AG04450 (cell line): Measurements from ENCODE around the gene AK1. TPM values are rescaled to one million over a fixed set of nuclear protein-coding genes. Genes with fewer than 3 reads are reported as not detected.

ENCODE experiments used
- CTCF ChIA-PET: fragments of 300-600, 350-600 bp; formaldehyde crosslinking; extraction: SDS; loops from one replicate; lab custom pipeline; 2022; ENCODE audit warnings: antibody characterized with exemption, inconsistent platforms; lab: Charles Lee
- POLR2A ChIA-PET: fragments of 350-600 bp; formaldehyde crosslinking; extraction: SDS; loops from one replicate; lab custom pipeline; 2021; ENCODE audit warnings: antibody characterized with exemption, inconsistent platforms; lab: Yijun Ruan, JAX
- DNase-seq: peaks from one replicate; pipeline ENCODE4 v3.0.0-alpha.2; 2011; ENCODE audit warnings: low read depth, low spot score
- H3K27ac ChIP-seq: one replicate; pipeline ENCODE4 v1.5.1; 2012; ENCODE audit warnings: low read depth, low read length, control low read depth
- H3K27me3 ChIP-seq: one replicate; pipeline ENCODE4 v1.6.0; 2012; ENCODE audit warnings: low read length; ENCODE audit not compliant: control insufficient read depth, insufficient read depth
- H3K4me3 ChIP-seq: 2 replicates; pipeline ENCODE4 v1.5.1; 2011; ENCODE audit warnings: mild to moderate bottlenecking, low read depth, low read length, control low read depth
- H3K9me3 ChIP-seq: 2 replicates; pipeline ENCODE4 v1.5.1; 2012; ENCODE audit warnings: low read length; ENCODE audit not compliant: control insufficient read depth, insufficient read depth
- polyA plus RNA-seq: library from polyadenylated mRNA; depleted of rRNA; stranded (reverse); fragments of >200 nt; gene quantifications from 2 replicates; pipeline ENCODE4 v1.2.3, GENCODE V29; 2011
- TF ChIP-seq, protein P1 (sequence below): IDR thresholded peaks from 2 replicates; pipeline ENCODE4 v1.5.1; 2011; ENCODE audit warnings: low read depth, low read length, control low read depth, inconsistent platforms

AK1 gene
- polyA plus RNA-seq, 1 experiment = 75.9 TPM

GRCh38 chr9:127880143-127880542 is 2.7 kb upstream of the AK1 start:
- POLR2A ChIA-PET = interaction anchor here (1.3 kb wide), 1 partner anchor 19 kb away, joined by 13 read pairs; the partner anchor contains the start of gene ST6GALNAC6
- H3K27me3 ChIP-seq = no peaks in the 10 kb centered on the region
- no peak for DNase-seq
- H3K4me3 ChIP-seq = no peak overlapping the region
- TF ChIP-seq, protein P1, sequence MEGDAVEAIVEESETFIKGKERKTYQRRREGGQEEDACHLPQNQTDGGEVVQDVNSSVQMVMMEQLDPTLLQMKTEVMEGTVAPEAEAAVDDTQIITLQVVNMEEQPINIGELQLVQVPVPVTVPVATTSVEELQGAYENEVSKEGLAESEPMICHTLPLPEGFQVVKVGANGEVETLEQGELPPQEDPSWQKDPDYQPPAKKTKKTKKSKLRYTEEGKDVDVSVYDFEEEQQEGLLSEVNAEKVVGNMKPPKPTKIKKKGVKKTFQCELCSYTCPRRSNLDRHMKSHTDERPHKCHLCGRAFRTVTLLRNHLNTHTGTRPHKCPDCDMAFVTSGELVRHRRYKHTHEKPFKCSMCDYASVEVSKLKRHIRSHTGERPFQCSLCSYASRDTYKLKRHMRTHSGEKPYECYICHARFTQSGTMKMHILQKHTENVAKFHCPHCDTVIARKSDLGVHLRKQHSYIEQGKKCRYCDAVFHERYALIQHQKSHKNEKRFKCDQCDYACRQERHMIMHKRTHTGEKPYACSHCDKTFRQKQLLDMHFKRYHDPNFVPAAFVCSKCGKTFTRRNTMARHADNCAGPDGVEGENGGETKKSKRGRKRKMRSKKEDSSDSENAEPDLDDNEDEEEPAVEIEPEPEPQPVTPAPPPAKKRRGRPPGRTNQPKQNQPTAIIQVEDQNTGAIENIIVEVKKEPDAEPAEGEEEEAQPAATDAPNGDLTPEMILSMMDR = no peak
- no peak overlapping the region for H3K27ac ChIP-seq
- CTCF ChIA-PET = interaction anchor here (0.7 kb wide), 1 partner anchor 13 kb away, joined by 4 read pairs; no protein-coding TSS in a partner anchor
- H3K9me3 ChIP-seq = no peaks in the 10 kb centered on the region

GRCh38 chr9:127878652-127879390 is 1.3 kb upstream of the AK1 start:
- no peak for DNase-seq
- no peaks in the 10 kb centered on the region for H3K9me3 ChIP-seq
- H3K27me3 ChIP-seq = no peaks in the 10 kb centered on the region
- POLR2A ChIA-PET = interaction anchor here (0.8 kb wide), 1 partner anchor 25 kb away, joined by 3 read pairs; no protein-coding TSS in a partner anchor
- H3K27ac ChIP-seq = no peak overlapping the region
- TF ChIP-seq, protein P1 = no peak
- no peak overlapping the region for H3K4me3 ChIP-seq
- CTCF ChIA-PET = interaction anchor here (0.6 to 1.2 kb wide), 3 partner anchors 9 to 144 kb away, joined by 3 to 4 read pairs (median 3); partner anchors contain the start of gene TOR2A

DNA sequence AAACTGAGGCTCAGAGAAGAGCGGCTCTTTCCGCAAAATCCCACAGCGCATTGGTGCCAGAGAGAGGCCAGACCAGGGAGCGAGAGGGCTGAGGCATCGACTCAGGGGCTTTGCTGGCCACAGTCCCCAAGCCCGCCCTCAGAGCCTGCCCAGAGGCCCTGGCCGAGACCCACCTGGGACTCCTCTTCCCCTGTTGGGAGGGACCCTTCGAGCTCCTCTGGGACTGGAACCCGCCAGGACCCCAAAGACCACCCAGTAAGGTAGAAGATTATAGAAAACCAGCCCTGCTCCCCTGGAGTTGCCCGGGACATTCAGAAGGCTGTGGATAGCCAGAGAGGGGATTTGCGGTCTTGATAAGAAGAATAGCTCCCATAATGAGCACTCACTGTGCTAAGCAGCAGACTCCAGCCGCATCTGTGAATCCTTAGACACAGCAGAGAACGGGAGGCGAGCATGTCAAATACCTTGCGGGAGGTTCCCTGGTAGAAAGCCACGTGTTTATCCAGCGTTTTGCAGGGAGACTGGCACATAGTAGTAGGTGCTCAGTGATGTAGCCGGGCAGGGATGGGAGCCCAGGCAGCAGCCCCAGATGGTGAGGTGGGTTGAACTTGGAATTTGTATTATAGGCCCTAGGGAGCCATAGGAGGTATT is 651 bp upstream of the AK1 start:
- Histone ChIP-seq H3K4me3 (peak overlapping the region; percentile 70), H3K9me3 (no peaks in the 10 kb centered on the region; the same call in 1 of the 2 replicates), H3K27ac (no peak overlapping the region), H3K27me3 (no peaks in the 10 kb centered on the region)
- TF ChIP-seq, protein P1 = no peak
- DNase-seq = no peak
- POLR2A ChIA-PET = interaction anchor here (0.8 kb wide), 1 partner anchor 25 kb away, joined by 3 read pairs; no protein-coding TSS in a partner anchor
- CTCF ChIA-PET = interaction anchor here (0.6 to 1.2 kb wide), 3 partner anchors 9 to 143 kb away, joined by 3 to 4 read pairs (median 3); partner anchors contain the start of gene TOR2A

- peak overlapping the region; percentile 11 for H3K27ac ChIP-seq
- TF ChIP-seq, protein P1 = no peak
- CTCF ChIA-PET = interaction anchor here (1.0 to 1.1 kb wide), 2 partner anchors 44 to 142 kb away, joined by 3 to 4 read pairs; partner anchors contain the start of gene TOR2A
- H3K9me3 ChIP-seq = no peaks in the 10 kb centered on the region; the same call in 1 of the 2 replicates
- H3K27me3 ChIP-seq = no peaks in the 10 kb centered on the region
- POLR2A ChIA-PET = interaction anchor here (0.5 to 1.3 kb wide), 4 partner anchors 21 to 153 kb away, joined by 3 to 4 read pairs (median 4); no protein-coding TSS in a partner anchor
- H3K4me3 ChIP-seq = peak overlapping the region; percentile 70
- DNase-seq = no peak
Measured at GRCh38 chr9:127876764-127877562, 512 bp downstream of the AK1 start.
